Stimulated activated CD4-positive, alpha-beta T cell treated with anti-CD3 and anti-CD28 coated beads, Interleukin-2, amount 100 ng/mL, for 48 hours (primary cell): ENCODE data around the gene NDUFAF8.
A peak's percentile ranks its signal among the peaks of the same experiment; 100 is the strongest.

Source experiments
- DNase-seq, 2 donors: peaks; one replicate each; pipeline ENCODE4 v3.0.0-alpha.2; 2020

Gene NDUFAF8

DNA sequence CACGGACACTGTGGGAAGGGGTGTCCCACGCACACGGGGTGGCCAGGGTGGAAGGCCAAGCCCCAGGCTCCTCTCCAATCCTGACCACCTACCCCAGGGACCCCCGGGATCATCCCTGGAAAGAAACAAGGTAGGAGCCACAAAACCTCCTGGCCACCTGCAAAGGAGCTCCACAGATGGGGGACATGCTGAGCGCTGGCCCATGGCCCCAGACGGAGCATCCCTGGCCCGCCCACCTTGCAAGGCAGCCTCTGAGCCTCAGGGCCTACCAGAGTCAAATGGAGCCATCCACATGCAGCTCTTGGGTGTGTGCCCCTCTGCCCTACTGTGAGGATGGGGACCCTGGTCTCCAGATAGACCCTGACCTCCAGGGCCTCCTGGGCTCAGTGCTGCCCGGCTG is 39.7 kb downstream of the NDUFAF8 start:
- no peak for DNase-seq

DNA sequence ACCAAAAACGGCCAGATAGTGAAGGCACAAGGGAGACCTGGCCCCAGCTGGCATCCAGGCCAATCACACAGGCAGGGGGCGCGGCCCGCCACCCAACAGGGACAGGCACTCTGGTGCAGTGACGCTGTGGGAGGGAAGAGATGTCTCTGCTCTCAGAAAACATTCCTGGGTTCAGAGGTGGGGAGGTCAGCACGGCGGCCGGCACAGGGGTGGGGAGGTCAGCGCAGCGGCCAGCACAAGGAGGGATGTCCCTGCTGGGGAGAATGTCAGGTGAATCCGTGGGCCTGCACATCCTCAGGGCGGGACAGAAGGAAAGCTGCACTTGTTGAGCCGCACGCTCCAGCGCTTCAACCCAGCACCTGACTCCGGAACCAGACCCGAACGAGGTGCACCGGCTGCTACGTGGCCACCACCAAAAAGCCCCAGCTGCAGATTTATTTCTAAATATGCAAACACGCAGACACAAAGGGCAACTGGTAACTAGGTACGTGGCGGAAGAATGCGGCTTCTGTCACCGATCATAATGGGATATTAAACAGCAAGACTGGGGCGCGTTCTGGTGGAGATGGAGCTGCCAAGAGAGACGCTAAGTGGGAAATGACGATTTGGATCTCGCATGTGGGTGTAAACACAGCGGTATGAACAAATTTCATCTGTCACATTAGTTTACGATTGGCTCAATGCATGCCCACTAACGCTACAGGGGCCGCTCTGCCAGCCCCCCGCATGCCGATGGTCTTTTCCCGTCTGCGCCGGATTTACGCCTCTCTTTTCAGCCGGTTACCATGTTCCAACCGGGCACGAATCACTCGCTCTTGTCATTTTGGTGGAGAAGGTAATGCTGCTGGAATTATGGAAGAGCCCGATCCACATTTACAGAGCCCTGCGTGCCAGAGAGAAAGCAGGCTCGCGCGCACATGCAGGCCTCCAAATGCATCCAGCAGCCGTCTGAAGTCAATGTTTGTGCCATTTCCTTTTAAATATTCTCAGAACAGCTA is 40.5 kb downstream of the NDUFAF8 start:
- no peak for DNase-seq

DNA sequence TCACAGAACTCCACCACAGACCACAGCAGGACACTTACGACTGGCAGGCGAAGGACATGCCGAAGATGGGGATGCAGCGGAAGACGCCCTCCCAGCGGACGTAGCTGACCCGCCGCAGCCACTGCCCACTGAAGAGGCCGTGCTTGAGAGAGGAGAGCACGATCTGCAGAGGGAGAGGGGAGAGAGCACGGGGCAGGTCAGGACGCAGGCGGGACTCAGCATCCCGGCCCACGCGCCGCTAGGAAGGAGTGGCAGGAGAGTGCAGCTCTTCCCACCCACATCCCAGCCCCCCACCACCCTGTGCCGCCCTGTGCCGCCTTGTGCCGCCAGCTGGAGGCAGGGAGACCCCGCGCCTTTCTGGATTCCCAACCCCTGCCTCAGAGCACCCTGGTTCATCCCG is 41.5 kb downstream of the NDUFAF8 start:
- DNase-seq: no peak

DNA sequence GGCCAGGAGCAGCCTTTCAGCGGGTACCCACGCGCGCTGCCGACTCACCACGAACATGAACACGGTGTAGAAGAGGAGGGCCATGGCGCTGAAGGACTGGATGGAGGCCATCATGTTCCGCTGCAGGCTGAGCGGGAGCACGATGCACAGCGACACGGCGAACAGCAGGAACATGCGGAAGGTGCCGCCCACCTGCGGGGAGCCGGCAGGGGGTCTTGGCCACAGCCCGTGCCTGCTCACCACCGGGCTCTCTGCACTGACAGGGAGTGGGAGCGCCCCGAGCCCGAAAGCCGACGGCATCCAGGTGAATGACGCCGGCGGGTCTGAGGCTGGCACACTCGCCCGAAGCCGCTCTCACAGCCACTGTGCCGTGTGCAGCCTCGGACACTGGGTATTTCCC is 43.0 kb downstream of the NDUFAF8 start:
- DNase-seq: no peak

DNA sequence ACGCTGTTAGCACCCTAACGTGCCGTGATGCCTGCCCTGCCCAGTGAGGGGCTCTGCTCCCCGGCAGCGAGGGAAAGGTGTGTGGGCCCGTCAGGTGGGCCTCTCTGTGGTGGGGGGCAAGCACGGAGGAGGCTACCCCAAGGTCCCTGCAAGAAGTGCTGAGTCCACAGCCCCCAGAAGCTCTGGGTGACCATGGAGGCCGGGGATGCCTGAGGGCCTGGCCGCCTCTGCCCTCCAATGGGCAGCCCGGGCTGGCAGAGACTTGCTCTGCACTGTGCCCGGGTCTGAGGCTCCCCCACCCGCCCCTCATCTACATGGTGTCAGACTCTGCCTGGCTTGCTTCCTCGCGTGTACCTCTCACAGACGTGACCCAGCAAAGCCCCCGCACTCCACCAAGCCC is 43.8 kb downstream of the NDUFAF8 start:
- no peak for DNase-seq

DNA sequence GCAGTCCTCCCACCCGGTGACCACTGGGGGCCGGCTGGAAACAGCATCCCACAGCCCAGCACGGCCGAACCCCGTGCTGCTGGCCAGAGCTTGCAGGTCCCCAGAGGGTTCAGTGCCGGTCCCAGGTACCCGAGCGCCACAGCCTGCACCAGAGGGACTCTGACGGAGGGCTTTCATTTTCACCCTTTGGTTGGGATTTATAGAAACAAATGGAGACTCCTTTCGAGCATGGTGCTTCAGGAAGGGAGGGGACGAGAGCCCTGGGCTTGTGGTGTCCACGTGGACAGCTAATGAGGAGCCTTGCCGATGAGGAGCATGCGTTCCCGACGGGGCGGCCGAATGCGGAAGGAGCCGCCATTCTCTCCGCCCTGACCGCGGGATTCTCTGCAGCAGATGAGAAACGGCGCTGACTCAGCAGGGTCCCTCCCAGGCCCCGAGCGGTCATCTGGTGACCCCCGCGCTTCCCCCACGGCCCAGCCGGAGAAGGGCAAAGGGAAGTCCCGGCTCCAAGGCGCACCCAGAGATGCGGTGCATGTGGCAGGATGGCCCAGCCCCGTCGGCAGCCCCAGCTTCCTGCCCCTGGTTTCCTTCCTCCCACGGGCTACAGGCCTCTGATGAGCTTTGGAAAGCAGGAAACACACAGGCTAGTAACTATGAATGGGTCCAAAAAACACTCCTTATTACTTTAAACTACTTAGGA is 46.2 kb downstream of the NDUFAF8 start:
- peak; percentile 59 to 61 for DNase-seq

DNA sequence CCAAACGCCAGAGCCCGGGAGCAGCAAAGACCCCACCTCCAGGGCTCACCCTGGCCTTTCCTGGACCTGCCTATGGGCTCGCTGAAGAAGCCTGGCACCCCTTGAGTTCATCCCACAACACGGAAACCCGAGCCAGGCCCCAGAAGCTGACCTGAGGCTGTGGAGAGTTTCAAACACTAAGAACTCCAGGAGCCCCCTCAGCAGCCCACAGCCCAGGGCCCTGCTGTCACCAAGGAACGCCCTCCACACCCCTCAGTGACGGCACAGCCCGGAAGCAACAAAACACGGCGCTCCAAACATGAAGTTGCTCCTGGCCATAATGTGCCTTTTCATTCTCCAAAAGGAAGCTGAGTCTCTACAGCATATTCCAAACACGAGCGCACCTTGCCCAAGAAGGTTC is 46.8 kb downstream of the NDUFAF8 start:
- no peak for DNase-seq

DNA sequence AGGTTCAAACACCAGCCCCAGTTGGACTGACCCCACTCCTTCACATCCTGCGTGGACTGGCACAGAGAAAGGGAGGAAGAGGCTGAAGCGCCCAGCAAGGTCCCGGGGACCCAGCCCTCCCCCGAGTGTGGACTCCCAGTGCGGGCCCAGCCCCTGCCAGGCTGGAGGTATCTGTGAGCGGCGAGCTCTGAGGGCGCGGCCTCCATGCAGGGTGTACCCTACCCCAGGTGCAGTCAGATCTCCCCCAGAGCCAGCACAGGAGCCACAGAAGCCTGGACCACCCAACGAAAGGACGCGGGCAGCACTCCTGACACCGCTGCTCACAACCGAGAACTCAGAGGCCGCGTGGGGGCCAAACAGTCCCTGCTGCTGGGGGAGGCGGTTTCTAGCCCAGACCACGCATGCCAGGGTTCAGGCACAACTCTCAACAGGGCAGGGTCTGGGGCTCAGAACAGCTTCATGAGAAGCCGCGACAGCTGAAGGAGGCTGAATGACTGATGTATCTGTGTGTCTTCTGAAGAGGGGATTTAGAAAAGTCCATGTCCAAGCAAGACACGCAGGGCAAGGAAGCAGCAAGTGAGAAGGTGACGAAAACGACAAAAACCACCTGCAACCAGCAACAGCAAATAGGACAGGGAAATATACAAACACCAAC is 47.5 kb downstream of the NDUFAF8 start:
- no peak for DNase-seq

DNA sequence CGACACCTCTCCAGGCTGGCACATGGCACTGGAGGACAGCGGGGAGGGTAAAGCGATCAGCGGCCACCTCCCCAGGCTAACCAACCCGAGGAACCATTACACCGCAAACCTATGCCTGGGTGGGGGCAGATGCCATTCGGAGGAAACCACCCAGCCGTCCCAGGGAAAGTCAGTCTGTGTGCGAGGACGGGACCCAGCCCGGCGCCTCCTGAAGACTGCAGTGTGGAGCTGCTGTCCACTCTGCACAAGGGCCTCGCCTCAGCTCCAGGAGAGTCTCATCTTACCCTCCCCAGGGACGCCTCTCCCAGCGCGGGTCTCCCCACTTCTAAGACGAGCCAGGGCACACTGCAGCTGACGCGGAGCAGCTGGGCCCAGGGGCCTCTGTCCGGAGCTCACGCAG is 48.0 kb downstream of the NDUFAF8 start:
- no peak for DNase-seq

DNA sequence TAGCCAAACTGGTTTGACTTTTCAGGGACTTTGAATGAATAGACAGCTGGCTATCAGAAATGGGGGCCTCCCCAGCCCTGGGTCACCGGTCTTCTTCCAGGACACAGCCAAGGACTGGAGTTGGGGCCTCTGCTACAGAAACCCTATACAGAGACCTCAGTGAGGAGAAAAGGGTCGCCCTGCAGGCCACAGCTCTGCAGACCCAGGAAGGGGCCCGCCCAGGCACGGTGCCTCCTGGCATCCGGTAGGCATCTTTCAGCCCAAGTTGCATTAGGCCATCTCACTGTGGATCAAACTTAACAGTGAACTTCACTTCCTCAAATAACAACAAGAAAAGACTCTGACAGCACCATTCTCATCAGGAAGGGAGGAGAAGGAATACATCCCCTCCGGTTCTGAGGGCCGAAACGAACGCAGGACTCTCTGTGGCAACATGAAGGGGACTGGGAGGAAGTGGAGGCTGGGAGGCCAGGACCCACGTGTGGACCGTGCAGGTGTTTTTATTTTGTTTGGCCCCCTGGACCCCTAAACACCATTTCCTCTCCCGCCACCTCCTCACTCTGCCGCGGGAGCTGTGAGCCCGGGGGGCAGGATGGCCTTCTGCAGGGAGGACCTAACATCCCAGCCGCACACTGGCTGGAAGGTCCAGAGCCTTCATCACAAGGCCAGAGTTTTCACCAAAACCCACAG is 48.8 kb downstream of the NDUFAF8 start:
- no peak for DNase-seq

DNA sequence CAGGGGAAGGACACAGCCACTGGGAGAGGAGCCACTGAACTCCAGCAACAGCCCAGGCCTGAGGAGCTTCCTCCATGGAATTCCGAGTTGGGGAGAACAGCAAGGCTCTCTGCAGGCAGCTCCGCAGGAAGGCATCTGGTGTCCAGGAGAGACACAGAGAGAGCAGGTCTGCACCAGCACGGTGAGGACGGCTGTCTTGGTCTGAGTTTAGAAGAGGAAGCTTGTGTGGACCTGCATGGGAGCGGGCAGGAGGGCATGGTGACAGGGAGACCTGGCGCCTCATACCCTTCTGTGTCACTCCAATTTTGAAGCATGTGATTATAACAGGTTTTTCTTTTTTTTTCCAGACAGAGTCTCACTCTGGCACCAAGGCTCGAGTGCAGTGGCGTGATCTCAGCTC is 49.6 kb downstream of the NDUFAF8 start:
- DNase-seq: no peak

DNA sequence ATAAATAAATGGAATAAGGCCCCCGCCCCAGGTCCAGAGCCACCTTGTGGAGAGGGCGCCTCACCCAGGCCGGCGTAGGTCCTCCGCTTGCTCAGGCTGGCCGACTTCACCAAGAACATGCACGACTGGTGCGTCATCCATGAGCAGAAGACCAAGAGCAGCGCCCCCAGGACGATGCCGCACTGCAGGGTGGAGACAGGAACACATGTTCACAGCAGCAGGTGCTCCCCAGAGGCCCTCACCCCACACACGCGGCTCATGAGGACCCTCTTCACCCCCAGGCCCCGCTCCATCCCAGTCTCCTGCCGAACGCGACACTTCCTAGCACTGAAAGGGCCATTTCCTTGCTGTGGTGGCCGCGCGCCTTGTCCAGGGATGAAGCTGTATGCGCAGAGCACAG is 50.5 kb downstream of the NDUFAF8 start:
- DNase-seq: no peak

DNA sequence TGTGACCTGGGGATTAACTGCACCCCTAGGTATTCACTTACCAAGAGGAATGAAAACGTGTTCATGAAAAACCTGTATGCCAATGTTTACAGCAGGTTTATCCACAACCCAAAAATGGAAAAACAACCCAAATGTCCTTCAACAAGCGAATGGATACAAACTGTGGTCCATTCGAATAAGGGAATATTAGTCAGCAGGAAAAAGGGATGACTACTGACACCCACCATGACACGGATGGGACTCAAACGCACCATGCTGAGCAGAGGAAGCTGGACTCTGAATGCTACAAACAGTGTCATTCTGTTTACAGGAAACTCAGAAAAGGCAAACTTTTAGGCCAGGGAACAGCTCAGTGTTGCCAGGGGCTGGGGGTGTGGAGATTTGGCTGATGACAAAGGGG is 51.1 kb downstream of the NDUFAF8 start:
- no peak for DNase-seq
